Eye (tissue), 1 donor: ENCODE results near the gene LHX3.

ENCODE experiments used
- DNase-seq: peaks from one replicate; pipeline ENCODE4 v3.0.0-alpha.2; 2015

Gene LHX3

DNA sequence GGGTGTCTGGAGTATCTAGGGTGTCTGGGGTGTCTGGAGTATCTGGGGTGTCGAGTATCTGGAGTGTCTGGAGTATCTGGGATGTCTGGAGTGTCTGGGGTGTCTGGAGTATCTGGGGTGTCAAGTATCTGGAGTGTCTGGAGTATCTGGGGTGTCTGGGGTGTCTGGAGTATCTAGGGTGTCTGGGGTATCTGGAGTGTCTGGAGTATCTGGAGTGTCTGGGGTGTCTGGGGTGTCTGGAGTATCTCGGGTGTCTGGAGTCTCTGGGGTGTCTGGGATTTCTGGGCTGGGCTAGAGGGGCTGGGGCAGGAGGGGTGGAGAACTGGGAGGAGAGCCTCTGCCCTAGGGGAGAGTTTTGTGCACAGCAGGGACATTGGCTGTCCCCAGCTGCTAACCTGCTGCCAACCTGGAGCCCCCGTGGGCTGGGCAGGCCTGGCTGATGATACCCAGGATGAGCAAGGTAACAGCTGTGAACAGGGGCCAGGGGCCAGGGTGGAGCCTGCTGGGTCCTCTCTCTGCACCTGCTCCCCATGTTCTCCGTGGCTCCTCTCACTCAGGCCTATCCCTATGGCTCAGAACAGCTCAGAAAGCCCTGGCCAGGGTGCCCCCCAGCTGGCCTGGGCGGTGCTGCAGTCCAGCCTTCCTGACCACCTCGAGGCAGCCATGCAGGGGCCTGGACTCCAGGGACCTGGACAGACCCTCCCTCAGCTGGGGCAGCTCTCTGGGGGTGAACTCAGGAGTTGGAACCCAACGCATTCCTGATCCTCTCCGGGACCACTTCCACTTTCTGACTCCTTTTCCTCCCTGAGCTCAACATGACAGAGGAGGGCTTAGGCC, 29.9 kb downstream of the LHX3 start:
- DNase-seq, result no peak

GRCh38 chr9:136173648-136174290, 31.2 kb downstream of the LHX3 start:
- no peak for DNase-seq

- no peak for DNase-seq
These were observed 32.4 kb downstream of the LHX3 start for GRCh38 chr9:136172412-136173079.

- DNase-seq, result no peak
These were observed 33.0 kb downstream of the LHX3 start for GRCh38 chr9:136171801-136172411.

DNA sequence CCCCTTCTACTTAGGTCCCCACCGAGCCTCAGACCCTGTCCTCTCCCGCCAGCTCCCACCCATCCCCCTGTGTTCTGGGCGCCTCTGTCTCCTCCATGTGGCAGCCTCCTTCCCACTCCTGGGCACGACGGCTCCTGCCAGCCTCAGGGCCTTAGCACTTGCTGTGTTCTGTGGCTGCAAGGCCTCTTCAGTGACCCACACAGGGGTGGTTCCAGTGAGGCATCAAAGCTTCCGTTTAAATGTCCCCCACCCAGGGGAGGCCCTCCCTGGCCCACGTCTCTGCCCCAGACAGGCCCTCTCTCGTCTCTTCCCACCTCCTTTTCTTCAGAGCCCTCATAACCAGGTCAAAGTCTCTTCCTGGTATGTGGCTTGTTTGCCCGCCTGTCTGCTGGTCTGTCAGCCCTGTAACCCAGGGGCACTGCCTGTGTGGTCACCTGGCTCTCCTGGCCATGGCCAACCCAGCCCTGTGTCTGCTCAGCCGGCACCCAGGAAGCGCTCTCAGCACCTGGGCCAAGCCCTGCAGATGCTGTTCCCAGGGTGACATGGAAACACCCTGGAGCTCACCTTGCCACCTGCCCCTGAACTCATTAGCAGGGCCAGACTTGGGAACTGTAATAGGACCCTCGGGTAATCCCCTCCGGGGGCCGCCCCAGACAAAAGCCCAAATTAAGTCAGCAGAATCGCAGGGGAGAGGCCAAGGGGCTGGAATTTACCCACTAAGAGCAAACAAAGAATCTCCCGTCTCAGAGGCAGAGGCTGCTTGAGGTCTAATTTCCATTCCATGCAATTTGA, 33.7 kb downstream of the LHX3 start:
- DNase-seq, result peak; percentile 69

- peak; percentile 66 for DNase-seq
These were observed 34.7 kb downstream of the LHX3 start for GRCh38 chr9:136170006-136170901.

DNA sequence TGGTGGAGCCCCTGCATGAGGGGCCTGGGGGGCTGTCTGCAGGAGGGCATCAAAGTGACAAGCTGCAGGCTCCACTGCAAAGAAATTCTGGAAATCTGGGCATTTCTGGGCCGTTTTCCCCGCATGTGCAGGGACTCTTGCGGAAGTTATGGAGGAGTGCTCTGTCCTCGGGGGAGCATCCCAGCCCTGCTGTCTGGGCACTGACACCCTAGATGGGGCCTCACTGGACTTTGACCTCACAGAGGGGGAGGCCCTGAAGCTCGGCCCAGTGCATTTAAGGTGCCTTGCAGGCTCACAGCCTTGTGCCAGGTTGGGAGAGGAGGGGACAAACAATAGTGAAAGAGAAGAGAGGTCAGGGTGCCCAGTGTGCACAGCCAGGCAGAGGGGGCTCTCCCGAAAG, 35.4 kb downstream of the LHX3 start:
- no peak for DNase-seq

DNA sequence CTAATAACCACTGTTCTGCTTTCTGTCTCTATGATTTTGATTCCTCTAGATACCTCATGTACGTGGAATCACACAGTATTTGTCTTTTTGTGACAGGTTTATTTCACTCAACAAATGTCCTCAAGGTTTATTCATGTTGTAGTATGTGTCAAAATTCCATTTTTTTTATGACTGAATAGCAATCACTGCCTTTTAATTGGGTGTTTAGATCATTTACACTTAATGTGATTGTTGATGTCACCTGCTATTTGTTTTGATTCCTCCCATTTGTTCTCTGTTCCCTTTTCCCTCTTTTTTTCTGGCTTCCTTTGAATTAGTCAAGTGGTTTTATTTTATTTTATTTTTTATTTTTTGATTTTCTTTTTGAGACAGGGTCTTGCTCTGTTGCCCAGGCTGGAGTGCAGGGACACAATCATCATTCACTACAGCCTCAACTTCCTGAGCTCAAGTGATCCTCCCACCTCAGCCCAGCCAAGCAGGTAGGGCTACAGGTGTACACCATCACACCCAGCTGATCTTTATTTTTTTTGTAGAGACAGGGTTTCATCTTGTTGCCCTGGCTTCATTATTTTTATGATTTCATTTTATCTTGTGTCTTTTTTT, 41.6 kb downstream of the LHX3 start:
- DNase-seq, result no peak

DNA sequence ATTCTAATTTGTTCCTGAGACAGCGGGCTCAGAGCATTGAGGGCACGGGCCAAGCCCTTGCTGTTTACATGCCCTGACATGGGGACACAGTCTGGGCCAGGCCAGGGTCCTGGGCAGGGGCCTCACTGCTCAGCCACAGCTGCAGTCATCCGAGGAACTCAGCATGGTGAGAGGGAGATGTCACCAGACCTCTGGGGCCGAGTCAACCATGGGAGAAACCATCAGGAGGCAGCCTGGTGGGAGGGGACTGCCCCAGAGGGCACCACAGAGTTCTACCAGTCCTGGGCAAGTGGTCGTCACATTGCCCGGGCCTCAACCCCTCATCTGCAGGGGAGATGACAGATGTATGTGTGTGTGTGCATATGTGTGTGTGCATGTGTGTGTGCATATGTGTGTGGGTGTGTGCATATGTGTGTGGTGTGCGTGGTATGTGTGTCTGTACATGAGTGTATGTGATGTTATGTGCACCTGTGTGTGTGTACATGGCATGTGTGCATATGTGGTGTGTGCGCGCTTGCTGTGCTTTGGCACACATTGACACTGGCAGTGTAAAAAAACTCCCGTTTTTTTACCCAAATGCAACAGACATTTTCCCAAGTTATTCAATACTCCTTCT, 43.8 kb downstream of the LHX3 start:
- DNase-seq, result no peak

DNA sequence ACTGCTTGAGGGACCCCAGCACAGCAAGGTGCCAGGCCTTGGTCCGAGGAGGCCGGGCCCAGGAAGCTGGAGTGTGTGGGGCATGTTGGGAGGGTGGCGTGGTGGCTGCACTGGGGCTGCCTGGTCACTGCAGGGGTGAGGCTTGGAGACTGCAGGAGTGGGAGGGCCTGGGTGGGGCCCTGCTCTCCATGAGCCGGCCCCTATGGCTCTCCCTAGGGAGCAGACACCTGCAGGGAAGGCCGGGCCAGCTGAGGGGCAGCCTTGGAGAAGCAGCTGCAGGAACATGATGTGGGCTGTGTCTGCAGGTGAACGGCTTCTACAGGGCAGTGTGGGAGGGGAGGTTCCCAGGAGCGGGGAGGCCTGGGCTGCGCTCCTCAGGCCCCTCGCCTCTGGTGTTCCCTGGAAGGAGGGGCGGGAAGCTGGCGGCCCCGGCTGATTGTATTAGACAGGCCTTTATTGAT, 44.5 kb downstream of the LHX3 start:
- no peak for DNase-seq

- no peak for DNase-seq
These were observed 45.1 kb downstream of the LHX3 start for GRCh38 chr9:136159851-136160250.

GRCh38 chr9:136157477-136158265, 47.3 kb downstream of the LHX3 start:
- DNase-seq, result no peak

- no peak for DNase-seq
These were observed 48.5 kb downstream of the LHX3 start for GRCh38 chr9:136156209-136157120.

DNA sequence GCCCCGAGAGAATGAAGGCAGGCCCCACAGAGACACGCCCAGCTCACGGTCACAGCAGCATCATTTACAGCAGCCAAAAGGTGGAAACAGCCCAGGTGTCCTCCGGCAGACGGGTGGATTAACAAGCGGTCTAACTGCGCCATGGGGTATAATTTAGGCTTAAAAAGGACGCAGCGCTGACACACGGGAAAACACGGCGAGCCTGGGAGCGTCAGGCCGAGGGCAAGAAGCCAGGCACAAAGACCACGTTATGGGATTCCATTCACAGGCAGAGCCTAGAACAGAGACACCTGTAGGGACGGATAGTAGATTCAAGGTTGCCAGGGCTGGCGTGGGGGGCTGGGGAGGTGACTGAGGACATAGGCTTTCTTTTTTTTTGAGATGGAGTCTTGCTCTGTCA, 49.4 kb downstream of the LHX3 start:
- DNase-seq, result no peak

DNA sequence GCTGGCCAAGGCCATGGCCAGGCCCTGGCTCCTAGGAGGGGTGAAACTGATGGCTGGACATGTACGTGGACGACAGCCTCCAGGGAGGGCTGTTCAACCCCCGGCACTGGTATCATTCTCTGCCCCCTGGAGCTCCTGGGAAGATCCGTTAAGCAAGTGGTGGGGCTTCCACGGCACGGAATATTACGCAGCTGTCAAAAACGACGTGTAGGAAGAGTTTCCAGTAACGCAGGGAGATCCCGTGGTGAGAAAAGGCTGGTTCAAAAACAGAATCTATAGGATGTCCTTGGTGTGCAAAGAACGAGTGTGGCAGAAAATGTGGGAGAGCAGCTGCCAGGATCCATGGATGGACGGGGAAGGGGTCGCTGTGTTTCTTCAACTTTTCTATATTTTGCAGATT, 50.0 kb downstream of the LHX3 start:
- no peak for DNase-seq

DNA sequence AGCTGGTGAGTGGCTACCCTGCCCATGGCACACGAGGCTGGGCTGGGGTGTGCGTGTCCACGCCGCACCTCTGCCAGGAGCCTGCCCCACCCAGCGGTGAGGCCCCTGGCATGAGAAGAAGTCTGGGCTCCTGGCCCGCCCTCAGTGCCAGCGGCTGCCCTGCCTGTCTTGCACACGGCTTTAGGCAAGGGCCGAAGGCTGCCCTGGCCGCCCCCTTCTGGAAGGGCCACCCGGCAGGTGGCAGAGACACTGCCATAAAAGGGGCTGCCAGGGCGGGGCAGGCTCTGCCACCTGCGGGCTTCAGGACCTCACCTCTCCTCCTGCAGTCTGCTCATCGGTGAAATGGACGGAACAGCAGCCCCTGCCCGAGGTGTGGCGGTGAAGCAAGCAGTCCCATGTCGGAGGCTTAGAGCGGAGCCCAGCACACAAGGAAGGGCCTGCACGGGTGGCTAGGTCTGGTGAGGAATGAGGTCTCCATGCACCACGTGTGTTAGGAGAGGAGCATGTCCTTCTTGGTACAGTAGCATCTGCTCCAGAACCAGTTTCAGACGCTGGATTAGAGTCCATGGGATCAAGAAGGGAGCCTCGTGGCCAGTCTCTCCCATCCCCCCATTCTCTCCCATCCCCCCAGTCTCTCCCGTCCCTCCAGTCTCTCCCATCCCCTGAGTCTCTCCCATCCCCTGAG, 51.4 kb downstream of the LHX3 start:
- no peak for DNase-seq

DNA sequence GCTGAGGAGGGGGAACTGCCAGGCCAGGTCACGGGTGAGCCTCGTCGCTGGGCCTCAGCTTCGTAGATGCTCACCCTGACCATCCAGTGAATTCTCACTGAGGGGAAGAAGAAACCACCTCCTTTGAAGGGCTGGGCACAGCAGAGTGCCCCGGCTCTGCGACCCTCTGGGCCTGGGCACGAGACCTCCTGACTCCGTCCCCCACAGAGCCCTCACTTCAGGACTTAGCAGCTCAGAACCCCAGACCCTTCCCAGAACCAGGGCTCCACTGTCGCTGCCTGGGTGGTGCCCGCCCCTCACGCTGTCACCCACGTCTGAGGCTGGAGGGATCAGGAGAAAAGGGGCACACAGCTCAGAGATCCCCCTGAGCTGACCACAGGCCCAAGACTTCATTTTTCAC, 52.0 kb downstream of the LHX3 start:
- no peak for DNase-seq

DNA sequence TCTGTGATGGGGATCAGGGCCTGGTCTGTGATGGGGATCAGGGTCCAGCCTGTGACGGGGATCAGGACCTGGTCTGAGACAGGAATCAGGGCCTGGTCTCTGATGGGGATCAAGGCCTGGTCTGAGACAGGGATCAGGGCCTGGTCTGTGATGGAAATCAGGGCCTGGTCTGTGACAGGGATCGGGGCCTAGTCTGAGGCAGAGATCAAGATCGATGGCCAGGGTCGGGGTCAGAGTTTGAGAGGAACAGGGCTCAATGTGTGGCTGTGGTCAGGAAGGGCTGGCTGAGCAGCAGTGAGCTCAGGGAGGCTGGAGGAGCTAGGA, 52.4 kb downstream of the LHX3 start:
- no peak for DNase-seq
